HG02981 (cell line): ENCODE results near the gene PON1.

Experiments
- ATAC-seq: cut with Tn5 transposase; IDR thresholded peaks from one replicate; pipeline ENCODE4 v1.9.1; 2021; ENCODE audit warnings: mild to moderate bottlenecking, moderate library complexity; ENCODE audit not compliant: unreplicated experiment

PON1 gene

DNA sequence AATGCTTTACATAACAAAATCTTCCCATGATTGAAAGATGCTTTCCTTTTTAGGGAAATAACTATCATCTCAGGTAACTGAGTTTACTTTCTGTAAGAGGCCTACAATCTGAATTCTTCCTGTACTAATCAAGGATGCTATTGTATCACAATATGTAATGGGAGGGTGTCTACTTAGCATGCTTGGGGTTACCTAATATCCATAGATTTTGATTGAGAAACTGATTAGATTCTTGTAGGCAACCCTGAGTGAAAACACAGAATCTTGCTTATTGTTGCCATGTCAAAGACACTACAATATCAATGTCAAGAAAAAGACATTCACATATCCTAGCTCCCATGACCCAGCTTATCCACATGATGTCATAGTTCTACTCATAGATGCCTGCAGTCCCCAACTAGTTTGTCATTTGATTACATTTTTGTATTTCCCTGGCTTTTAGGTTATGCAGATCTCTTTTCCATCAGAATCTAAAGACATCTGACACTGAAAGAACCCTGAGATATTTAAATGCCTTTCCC, 62.4 kb downstream of the PON1 start:
- no peak for ATAC-seq

DNA sequence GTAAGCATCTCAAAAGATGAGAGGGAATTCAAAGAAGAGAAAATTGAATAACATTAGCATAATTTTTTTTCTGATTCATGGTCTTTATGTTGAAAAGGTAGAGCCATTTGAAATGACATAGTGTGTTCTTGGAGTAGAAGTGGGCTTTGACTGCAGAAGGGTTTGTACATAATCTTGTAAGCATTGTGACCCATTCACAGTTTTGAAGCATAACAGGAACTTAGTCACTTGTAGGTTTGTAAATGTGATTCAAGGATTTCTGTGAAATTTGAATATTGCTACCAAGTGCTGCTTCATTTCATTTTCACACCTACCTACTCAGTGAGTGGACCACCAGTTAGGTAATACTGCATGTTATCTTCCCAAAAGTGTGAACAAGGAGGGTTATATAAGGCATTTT, 68.6 kb downstream of the PON1 start:
- ATAC-seq = no peak

DNA sequence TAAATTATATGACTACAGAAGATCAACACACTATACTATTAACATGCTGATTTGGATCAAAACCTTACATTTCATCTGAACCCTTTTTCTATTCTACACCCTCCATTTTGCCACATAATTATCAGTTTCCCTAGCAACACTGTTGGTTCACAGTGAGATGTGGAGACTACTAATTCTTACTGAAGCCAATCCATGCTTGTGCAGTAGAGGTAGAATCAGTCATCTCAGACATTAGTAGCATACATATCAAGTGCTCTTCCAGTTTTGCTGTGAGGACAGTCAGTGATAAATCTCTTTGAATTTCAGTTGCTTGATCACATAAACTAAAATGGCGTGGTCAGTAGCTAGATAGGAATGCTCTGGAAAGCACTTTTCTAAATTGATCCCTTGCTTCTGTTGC, 70.3 kb downstream of the PON1 start:
- ATAC-seq = no peak

DNA sequence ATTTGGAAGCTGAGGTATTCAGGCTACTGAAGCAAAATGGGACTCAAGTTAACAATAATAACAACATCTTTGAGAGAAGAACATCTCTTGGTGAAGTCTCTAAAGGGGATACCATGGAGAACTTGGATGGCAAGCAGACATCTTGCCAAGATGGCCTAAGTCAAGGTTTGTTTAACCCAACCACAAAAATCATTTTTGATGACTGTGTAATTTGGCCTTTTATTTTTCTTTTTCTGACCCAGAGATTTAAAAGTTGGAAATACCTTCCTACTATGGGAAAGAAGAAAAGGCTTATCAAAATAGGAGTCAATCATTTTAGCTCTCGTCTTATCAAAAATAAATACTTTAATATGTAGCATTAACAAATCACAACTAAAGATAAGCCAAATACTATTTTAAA, 72.4 kb downstream of the PON1 start:
- ATAC-seq = no peak

DNA sequence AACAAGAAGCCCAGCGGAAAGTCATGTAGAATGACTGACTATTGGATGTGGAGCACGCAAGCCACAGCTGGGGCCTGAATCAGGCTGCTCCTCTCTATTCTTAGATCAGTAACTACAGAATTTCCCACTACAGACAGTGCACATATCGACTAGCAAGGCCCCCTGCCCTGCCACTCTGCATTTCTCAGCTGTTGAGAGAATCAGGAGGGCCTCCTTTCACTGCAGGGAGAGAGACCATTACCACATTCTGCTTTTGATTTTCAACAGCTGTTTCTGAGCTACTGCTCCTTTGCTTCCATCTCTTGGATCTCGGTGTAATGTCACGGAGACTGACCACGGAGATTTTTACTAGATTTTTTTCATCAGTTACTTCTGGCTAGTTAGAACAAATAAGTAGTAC, 73.8 kb downstream of the PON1 start:
- no peak for ATAC-seq
